GM21619 (cell line): ENCODE results near the gene ARHGEF4.

Experiments
- ATAC-seq: cut with Tn5 transposase; IDR thresholded peaks from one replicate; pipeline ENCODE4 v1.9.1; 2021; ENCODE audit not compliant: unreplicated experiment

The ARHGEF4 gene

DNA sequence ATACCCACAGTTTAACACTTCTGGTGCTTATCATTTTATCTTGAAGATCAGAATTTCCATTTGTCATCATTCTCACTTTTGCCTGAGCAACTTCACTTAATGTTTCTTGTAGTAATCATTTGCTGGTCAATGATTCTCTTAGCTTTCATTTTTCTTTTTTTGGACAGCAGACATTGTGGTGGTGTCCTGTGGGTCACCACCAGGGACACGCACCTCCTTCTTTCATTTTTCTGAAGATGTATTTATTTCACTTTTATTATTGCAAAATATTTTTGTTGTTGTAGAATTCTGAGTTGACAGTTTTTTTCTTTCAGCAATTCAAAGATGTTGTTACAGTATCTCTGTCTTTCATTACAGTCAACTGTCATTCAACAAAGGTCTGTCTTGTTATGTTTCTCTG, 172.3 kb downstream of the ARHGEF4 start:
- ATAC-seq, result no peak

DNA sequence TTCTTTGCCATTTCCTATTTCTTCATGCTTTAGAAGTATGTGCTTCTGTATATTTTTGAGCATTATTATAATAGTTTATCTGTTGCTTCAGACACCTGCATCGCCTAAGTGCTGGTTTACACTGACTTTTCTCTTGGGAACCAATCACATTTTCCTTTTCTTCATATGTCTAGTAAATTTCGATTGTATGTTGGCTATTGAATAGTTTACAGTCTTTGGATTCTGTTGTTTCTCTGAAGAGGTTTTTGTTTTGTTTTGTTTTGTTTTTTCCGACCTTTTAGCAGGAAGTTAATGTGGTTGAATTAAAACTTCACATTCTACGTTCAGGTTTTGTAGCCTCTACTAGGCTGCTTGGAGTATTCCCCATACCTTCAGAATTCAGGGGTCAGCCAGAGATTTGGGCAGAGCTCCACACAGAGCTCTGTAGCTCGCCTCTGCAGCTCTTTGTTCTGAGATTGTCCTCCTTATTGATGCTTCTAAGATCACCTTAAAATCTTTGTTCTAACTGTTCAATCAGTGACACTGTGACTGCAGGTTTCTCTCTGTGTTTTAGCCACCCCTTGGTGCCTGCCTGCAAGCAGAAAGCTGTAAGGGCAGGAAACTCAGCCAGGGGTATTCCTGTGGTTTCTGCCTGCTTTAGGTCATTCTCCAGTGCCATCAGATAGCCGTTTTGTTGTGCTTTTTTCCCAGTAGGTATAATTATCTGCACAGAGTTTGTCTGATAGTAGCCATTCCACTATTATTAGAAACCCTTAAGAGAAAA, 173.2 kb downstream of the ARHGEF4 start:
- ATAC-seq, result no peak

DNA sequence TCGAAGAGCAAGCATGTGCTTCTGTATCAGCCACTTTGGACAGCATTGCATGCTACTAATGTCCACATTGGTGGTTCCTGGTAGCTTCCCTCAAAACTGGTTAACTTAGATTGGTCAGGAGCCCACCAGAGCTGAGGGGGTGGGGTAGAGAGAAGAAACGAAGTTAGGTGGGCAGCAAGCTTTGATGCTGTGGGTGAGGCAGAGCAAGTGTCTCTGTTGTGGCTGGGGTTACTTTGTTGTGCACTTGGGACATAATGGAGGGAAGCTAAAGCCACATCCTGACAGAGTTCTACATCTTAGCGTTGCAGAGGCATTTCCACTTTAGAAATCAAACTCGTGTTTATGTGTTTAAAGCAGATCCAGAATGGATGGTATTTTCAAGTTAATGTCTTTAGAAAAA, 173.9 kb downstream of the ARHGEF4 start:
- ATAC-seq, result no peak

DNA sequence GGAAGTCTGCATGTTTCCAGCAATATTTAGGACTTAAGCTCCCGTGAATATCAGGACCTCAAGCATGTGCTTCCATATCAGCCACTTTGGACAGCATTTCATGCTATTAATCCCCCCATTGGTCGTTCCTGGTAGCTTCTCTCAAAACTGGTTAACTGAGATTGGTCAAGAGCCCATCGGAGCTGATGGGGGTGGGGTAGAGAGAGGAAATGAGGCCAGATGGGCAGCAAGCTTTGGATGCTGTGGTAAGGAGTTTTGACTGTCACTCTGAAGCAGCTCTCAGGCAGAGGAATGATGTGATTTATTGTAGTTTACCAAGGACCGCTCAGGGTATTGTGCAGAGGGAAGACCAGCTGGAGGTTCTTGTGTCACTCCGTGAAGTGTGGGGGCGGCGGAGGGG, 174.8 kb downstream of the ARHGEF4 start:
- no peak for ATAC-seq

DNA sequence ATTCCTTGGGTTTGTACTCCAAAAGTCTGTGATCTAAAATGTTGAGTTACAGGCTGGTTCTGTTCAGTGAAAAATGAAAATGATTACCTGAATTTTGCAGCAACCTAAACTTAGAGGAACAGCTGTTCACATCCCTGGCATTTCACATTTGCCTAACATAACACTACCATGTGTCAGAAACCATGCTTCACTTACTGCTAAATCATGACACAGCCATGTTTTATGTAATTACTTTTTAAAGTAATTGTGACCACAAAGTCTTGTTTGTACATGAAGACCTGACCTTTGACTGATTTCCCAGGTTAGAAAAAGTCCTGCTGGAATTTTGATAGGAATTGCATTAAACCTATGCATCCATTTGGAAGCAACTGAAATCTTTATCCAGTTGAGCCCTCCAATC, 177.4 kb downstream of the ARHGEF4 start:
- no peak for ATAC-seq

DNA sequence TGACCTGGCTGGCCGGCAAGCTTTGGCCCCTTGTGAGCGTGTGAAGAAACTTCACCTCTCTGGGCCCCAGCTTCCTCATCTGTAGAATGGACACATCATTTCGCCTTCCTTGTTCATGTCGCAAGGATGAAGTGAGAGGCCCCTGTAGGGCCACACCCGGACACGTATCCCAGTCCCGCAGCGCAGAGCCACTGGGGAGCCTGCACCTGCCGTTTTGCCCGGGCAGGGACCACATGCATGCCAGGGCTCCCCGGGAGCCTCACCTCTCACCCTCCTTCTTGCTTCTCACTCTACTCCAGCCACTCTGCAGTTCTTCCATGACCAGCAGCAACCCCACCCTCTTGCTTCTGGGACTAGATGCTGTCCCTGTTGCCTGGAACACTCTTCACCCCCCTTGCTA, 179.1 kb downstream of the ARHGEF4 start:
- ATAC-seq, result no peak

DNA sequence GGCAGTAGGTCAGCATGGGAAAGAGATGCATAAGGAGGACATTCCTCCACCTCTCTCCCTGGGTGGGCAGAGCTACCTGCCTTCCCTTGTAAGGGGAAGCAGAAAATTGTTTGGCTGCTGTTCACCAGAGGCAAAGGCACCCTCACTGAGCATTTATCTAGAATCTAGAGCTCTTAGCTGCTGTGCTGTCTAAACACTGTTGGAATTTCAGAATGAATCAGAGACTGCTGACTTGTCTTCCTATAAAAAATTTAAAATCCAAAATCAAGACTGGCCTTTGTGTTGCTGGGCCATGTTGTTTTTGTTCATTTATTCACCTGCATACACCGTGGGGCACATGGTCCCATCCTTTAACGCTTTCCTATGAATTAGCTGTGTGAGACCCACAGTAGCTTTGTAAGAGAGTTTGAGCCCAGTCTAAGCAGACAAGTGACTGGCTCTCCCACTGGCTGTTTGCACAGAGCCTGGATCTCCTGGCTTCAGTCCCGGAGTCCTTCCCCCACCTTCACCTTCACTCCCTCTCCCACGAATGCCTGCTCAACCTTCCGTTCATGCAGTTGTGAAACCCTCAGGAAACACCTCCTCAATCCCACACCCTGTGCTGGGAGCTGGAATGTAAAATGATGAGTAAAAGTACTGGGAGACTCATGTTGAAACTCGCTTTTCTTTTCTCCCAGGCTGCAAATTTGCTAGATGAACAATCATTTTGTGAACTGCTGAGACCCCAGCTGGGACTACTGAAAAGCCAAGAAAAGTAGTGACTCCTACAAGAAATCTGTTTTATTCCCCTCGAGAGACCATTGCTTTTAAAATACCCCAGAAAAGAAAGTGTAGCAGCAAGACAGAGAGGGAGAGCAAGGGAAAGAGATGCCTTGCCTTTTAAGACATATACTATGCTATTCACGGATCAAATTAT, 180.4 kb downstream of the ARHGEF4 start:
- no peak for ATAC-seq

DNA sequence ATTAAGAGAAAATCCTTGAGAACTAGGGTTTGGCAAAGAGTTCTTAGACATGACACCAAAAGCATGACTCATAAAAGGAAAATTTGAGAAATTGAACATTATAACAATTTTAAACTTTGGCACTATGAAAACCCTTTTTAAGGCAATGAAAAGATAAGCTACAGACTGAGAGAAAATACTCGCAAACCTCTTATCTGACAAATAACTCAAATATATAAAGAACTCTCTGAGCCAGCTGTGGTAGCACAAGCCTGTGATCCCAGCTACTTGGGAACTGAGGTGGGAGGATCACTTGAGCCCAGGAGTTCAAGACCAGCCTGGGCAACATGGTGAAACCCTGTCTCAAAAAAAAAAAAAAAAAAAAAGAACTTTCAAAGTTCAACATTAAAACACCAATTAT, 186.0 kb downstream of the ARHGEF4 start:
- ATAC-seq, result no peak

DNA sequence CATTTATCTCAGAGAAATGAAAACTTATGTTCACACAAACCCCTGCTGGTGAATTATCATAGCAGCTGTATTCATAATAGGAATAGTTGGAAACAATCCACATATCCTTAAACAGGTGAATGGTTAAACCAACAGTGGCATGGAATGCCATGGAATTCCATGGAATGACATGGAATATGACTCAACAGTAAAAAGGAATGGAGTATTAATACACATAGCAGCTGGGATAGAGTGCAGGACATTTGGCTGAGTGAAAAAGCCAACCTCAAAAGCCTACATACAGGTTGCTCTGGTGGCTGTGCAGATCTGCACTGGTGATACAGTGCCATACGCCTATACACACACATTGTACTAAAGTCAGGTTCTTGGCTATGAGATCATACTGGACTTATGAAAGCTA, 187.0 kb downstream of the ARHGEF4 start:
- no peak for ATAC-seq

DNA sequence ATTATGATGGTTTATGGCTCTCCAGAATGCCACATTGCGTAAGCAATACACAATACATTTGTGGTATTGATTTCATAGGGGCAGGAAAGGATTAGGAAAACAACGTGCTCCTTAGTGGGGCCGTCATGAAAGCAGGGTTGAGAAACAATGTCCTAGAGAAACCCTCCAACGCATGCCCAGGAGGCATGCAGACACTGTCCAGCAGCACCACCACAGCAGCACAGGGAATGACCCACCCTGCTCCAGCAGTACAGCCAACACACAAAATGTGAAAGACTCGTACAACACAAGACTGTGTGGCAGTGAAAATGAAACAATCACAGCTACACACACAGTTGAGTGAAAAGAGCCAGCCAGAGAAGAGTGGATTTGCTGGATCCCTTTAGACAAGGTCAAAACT, 190.2 kb downstream of the ARHGEF4 start:
- ATAC-seq, result no peak

DNA sequence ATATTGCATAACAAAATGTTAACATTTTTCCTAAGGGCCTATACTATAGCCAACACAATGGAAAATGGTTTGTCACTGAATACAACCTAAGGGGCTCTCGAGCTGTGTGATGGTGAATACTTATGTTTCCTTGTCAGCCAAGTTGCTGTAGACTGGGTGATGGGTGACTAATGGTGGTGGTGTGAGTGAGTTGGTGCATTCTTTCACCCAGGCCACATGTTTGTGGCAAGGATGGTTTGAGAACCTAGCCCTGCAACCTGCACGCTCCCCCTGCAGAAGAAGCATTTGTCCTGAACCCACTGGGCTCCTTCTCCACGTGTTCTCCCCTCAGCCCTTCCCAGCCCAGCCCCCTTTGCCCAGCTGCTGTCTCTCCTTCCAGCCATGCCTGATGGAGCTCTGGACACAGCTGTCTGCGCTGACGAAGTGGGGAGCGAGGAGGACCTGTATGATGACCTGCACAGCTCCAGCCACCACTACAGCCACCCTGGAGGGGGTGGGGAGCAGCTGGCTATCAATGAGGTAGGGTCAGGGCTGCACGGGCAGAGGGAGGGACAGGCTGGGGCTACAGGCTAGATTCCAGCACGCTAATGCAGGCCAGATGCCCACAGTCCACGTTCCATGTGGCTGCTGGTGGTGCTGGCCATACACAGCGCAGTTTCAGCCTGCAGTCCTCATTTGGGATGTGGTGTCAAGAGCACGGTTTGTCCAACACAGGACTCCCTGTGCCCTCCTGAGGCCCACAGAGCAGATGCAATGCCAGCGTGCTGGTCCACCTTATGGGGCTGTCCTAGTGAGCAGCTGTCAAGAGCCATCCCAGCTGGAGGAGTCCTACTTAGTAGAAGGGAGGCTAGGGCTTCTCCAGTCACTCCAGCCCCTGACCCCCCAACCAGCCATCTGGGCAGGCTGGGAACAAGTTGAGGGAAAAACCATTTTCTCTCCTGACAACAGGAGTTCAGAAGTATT, 191.1 kb downstream of the ARHGEF4 start:
- no peak for ATAC-seq

DNA sequence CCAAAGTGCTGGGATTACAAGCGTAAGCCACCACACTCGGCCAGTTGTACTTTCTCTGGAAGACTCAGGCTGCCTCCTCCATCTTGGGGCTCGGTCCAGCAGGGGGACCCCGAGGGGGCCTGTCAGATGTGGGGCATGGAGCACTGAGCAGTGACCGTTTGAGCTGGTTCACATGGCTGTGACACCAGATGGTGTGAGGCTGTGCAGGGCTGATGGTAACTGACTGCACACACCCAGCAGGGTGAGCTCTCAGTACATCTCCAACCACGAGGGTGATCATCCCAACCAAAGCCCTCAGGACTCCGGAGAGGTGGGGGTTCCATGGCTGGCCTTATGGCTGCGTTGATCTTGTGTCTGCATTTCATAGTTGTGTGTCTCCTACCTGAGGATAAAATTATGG, 193.1 kb downstream of the ARHGEF4 start:
- ATAC-seq, result no peak

DNA sequence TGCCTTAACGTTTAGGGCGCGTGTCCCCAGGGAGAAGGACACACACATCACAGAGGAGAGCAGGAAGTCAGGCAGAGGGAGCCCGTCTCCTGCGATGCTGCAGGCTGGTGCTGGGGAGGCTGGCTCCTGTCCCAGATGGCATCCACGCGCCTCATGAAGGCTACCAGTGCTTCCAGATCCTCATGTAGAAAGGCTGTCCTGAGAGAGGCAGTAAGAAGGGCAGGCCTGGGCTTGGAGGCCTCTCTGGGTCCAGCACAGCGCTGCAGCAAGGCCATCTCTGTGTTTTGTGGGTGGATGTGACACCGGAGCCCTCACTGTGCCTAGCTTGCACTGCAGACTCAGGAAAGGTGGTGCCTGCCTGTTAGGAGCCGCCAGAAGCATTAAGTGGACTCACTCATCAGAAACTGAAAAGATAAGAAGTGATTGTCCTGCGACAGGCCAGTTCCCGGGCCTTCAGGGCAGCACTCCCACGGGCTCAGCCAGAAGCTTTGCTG, 193.8 kb downstream of the ARHGEF4 start:
- ATAC-seq, result no peak

DNA sequence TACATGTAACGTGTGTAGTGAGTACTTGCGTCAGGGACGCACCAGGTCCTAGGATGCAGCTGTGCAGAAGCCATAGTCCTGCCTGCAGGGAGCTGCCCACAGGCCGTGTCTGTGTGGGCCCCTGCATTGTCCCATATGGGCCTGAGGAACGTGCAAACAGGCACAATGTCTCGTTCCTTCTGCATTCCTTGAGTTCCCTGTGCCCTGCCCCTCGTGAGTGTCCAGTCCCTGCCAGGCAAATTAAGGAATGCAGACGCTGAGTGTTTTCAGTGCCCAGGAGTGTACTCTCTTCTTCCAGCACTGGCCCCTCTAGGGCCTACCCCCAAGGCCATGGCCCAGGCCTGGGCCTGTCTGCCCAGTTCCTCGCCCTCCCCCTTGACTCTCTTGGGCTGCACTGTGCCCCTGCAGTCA, 194.7 kb downstream of the ARHGEF4 start:
- no peak for ATAC-seq

DNA sequence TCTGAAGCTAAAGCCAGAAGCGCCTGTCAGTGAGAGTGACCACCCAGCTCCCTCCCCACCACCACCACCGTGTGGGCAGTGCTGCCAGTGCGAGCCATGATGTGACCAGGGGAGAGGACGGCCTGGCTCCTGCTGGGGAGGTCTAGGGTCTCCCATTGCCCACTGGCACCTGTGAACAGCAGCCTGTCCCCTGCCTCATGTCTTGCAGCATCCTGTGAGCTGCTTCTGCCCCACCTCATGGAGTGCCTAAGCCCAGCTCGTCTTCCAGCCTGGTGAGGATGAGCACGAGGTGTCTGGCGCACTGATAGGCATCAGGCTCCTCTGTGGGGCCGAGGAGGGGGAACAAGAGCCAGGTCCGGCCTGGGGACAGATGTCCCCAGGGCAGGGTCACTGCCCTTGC, 195.2 kb downstream of the ARHGEF4 start:
- ATAC-seq, result no peak

DNA sequence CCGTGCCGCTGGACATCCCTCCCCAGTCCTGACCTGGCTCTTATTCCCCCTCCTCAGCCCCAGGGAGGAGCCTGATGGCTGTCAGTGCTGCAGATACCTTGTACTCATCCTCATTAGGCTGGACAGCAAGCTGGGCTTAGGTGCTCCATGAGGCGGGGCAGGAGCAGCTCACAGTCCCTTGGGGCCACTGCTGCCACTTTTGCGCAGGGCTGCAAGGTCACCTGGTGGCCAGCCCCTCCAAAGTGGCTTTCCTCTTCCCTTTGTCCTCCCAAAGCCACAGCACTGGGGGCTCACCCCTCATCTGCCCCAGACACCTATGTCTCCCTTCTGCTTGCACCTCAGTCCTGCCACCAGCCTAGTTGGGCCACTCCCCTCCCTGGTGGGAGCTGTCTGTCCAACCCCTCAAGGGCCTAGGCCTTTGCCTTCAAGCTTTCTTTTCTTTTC, 195.7 kb downstream of the ARHGEF4 start:
- no peak for ATAC-seq

DNA sequence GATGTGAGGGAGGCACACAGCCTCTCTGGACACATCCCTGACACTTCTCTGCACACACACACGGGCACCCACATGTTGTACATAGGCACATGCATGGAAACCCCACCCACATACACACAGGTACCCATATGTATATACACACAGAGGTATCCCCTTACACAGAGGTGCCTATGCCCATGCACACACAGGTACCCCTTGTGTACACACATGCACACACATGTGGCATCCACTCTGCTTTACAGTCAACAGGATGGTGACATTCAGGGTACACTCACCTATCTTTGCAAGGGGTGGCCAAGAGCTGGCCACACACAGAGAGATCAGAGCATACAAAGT, 197.0 kb downstream of the ARHGEF4 start:
- no peak for ATAC-seq

DNA sequence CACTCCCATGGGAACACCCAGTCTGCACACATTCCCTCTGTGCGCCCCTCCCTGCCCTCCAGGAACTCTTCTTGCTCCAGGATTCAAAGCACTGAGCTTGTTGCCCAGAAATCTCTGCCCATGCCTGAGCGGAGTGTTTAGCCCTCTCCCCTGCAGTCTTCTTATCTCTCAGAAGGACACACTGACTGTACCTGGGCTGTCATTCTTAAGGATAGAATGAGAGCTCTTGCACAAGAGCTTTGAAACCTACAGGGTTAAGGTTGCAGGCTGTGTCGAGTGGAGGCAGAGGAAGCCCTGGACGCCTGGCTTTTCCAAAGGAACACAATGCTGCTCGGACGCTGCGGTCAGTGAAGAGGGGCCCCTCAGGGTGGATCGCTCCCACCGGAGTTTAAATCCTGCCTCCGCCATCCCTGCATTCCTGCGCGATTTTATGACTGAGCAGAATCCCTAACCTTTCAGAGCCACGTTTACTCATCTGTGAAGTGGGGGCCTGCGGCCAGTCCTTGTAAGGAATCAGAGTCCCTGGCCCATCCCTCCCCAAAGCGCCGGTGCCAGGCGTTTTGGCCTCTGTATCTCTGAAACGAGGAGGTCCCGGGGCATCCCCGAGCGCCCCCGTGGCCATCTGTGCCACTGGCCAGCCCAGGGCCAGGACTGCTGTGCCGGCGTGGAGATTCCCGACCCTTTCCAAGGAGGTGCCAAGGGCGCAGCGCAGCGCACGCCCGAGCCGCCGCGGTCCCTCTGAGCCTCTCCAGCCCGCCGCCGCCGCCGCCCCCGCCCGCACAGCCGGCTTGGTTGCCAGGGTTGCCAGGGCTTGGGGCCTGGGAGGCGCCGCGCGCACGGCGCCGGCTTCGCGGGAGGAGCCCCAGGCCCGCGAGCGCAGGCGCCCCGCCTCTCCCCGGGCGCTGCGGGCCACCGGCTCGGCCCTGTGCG, 197.7 kb downstream of the ARHGEF4 start:
- ATAC-seq, result no peak

DNA sequence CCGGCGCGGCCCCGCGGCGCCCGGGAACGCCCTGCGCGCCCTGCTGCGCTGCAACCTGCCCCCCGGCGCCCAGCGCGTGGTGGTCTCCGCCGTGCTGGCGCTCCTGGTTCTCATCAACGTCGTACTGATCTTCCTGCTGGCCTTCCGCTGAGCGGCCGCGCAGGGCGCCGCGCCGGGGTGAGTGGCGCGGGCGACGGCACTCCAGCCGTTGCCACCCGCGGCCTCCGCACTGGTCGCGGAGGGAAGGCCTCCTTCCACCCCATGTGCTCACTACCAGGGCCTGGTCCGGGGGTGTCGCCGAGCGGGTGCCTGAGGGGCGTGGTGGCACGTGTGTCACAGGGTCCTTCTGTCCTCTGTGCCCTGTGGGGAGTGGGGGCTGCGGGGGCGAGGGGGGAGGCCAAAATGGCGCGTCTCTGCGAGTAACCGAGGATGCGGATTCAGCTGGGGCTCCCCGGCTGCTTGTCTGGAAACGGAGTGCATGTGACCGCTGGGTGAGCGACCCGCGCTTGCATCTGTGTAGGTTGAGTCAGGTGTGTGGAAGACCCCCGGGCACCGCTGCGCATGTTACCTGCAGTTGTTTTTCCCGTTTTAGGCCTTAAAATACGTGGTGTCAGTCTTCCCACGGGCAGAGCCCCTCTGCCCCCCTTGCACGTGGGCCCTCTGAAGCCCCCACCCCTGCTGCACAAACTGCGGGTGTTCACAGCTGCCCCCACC, 198.6 kb downstream of the ARHGEF4 start:
- ATAC-seq, result no peak
